CD4-positive, alpha-beta T cell treated with Interleukin-2 at 100 ng/mL for 4 hours (primary cell): Measurements from ENCODE around the gene GOLGA8A.
"Not testable (repeated sequence)": the region's sequence is repeated elsewhere in the genome, so short reads cannot be mapped to it uniquely, and the experiment has no call there.

ENCODE experiments used
- DNase-seq: peaks from one replicate; pipeline ENCODE4 v3.0.0-alpha.2; 2020; ENCODE audit warnings: low spot score

GOLGA8A gene, protein sequence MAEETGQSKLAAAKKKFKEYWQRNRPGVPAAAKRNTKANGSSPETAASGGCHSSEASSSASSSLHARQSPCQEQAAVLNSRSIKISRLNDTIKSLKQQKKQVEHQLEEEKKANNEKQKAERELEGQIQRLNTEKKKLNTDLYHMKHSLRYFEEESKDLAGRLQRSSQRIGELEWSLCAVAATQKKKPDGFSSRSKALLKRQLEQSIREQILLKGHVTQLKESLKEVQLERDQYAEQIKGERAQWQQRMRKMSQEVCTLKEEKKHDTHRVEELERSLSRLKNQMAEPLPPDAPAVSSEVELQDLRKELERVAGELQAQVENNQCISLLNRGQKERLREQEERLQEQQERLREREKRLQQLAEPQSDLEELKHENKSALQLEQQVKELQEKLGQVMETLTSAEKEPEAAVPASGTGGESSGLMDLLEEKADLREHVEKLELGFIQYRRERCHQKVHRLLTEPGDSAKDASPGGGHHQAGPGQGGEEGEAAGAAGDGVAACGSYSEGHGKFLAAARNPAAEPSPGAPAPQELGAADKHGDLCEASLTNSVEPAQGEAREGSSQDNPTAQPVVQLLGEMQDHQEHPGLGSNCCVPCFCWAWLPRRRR

DNA sequence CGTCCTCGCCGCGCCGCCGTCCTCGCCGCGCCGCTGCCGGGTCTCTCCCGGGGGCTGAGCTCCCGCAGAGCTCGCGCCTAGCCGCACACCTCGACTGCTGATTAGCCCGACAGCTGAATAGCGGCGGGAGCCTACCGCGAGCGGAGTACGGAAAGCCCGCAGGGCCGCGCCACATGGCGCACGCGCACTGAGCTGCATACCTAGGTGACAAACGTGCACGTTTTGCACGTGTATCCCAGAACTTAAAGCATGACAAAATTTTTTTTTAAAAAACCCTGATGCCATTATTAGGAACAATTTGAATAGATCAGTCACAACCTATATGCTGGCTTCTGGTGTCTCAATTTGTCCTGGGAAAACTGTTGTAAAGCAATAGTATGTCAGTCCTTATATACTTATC is at the start of gene GOLGA8A:
Gene GOLGA8A, minus strand, starts transcription at position 122 of the 400 bp plus-strand sequence. CDS start 48,117 bp downstream, outside the sequence.
- peak; percentile 88 for DNase-seq

DNA sequence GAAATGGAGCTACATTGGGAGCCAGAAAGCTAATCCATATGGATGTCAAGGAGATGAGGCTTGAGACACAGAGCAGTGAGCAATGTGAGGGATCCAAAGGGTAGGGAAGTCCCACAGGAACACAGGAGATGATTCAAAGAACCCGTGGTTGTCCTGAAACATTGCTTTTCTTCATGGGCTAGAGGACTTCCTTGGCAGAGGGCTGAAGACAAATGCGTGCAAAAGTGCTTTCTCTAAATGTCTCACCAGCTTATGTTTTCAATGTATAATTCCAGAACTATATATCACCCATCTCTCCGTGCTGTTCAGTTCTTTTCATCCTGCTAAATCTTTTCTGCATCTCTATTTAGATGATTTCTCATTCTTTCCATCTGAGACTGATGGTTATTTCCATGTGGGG is 46.0 kb upstream of the GOLGA8A start:
- DNase-seq: no peak

DNA sequence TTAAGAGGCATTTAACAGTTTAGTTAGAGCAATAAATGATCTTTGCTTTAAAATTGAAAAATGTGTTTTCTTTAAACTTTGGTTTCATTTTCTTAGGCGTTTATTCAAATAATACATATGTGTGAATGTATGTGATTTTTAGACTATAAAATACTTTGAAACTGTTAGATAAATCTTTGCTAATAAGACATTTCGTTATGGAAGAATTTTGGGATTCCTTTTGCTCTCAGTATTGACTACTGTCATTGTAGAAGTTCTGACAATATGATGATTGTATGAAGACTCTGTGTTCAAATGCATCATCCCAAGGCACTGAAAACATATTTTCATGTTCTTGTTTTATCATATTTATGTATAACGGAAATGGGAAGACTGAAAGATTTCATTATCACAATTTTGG is 43.8 kb upstream of the GOLGA8A start:
- DNase-seq: no peak

DNA sequence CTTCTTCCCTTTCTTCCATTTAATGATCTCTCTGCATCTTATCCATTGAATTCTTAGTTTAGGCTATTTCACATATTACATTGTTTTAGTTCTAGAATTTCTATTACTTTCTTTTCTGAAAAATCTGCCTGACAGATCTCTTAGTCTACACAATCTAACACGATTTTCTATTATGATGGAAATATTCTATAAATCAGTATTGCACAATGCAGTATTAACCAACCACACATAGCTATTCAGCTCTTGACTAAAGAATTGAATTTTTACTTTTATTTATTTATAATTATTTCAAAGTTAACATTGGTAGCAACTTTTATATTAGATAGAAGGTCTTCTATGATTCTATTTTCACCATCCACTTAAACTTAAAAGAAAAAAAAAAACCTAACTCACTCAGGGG is 36.2 kb upstream of the GOLGA8A start:
- DNase-seq: no peak

DNA sequence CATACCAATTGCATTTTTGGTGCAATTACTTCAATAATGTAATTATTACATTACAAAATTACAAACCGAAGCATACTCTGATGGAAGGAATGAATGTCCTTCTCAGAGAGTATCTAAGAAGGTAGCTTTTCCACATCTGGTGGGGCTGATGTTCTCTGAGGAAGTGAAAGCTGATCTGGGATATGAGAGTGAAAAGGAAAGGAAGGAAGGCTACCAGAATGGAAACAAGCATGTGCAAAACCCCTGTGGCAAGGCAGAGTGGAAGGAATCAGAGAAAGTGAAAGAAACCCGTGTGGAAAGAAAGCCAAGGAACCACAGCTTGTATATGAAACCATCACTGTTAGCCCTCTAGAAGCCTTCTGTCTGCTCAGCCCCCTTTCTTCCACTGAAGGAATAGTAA is 35.3 kb upstream of the GOLGA8A start:
- no peak for DNase-seq

DNA sequence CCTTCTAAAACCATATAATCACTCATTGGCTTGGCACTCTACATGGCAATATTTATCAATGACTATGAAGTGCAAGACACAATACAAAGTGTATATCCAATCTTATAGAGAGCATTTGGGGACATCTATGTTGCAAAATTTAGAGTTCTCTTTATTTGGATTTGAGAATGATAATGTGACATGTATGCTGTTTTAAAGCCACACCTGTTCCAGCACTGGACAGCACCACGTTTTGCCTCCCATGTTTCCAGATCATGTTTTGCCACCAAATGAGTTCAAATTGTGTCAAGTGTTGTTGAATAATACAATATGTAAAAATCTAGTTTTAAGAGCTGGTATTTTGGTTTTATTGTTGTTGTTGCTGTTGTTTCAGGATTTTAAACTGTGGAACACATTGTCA is 33.3 kb upstream of the GOLGA8A start:
- no peak for DNase-seq

DNA sequence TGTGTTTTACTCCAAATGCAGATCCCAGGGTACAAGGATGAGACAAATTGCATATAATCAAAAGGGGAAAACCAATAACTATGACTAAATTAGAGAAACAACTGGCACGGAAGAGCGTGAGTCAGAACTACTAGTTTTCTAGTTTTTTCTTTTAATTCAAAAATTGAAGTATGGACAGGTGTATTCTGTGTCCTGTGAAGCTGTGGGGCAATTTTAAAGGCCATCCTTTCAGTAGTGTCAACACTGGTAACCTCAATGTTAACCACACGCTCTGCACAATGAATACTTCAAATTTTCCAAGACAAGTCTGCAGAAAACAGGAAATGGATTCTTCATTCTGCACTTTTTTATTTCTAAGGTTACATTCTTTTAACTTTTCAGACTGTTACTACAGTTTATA is 32.5 kb upstream of the GOLGA8A start:
- DNase-seq: no peak

DNA sequence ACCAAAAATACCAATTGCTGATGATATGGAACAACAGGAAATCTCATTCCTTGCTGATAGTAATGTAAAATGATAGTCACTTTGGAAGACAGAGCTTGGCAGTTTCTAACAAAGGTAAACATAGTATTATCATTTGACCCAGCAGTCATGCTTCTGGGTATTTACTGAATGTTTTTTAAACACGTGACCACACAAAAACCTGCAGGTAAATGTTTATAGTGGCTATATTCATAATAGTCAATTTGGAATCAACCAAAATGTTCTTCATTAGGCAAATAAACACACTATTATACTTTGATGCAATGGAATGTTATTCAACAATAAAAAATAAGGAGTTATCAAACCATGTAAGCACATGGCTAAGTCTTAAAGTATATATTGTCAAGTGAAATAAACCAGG is 24.1 kb upstream of the GOLGA8A start:
- DNase-seq: no peak

DNA sequence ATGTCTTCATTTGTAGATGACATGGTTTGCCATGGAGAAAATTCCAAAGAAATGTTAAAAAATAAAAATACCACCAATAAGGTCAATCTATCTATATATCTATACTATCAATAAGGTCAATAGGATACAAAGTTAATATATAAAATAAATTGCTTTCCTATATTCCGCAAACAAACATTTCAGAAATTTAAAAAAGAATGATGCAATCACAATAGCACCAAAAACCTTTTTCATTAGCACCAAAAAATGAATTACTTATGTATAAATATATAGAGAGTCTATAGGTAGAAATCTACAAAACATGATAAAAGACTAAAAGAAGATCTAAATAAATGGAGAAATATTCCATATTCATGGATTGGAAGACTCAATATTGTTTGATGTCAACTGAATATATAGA is 22.8 kb upstream of the GOLGA8A start:
- DNase-seq: no peak

DNA sequence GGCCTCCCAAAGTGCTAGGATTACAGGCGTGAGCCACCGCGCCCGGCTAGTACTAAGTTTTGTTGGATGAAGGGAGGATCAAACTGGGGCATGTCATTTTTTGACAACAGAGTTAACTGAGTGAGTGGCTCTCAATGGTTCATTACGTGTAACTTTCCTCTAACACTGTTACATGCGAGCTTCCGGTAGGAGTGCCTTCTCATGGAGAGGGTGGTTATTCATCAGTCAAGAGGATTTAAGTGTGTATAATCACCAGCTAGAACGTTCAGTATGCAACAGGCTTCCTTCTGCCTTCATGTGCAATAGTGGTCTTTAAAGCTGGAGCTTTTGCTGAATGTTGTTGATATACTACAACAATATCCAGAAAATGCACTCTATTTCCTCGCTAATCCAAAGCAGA is 19.1 kb upstream of the GOLGA8A start:
- DNase-seq: no peak

DNA sequence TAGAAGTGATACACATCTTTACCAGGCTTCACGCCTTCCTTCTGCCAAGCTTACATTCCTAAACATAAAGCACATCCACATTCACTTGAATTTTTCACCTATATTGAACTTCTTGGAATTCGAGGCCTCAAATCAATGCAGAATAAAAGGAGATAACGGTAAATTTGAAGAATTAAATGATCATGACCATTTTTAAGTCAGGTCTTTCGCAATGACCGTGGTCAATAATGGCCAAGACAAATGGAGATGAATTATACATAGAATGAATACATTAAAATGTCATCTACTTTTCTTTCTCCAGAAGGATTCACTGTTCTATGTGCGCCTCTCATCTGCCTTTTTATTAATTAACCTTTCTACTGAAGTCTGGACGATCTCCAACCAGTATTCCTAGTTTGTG is 5.3 kb upstream of the GOLGA8A start:
- no peak for DNase-seq

DNA sequence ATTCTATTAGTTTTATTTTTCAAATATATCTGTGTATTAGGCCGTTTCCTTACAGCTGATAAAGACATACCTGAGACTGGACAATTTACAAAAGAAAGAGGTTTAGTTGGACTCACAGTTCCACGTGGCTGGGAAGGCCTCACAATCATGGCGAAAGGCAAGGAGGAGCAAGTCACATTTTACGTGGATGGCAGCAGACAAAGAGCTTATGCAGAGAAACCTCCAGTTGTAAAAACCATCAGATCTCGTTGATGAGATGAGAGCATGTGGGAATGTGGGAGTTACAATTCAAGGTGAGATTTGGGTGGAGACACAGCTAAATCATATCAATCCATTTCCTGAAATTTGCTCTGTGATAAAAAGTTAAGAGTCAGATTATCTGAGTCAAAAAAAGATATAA is 2.3 kb upstream of the GOLGA8A start:
- no peak for DNase-seq

DNA sequence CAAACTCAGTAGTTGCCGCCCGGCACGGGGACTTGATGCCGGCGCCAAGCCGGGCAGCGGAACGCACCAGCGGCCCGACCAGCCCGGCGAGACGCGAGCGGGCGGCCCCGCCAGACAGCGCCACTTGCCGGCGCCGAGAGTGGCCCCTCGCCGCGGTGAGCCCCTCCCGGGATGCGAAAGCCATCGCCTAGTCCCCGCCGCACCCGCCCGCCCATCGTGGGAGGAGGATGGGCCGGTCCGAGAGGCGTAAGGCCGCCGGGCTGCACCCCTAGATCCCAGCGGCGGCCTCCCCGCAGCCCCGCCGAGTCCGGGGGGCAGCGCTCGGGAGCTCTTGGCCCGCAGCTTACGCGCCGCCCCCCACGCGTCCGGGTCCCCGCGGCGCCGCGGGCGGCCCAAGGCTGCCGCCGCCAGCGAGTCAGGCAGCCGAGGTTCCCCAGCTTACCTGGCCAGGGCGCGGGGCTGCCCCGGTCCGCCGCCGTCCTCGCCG is 609 bp downstream of the GOLGA8A start:
- peak; percentile 44 for DNase-seq

DNA sequence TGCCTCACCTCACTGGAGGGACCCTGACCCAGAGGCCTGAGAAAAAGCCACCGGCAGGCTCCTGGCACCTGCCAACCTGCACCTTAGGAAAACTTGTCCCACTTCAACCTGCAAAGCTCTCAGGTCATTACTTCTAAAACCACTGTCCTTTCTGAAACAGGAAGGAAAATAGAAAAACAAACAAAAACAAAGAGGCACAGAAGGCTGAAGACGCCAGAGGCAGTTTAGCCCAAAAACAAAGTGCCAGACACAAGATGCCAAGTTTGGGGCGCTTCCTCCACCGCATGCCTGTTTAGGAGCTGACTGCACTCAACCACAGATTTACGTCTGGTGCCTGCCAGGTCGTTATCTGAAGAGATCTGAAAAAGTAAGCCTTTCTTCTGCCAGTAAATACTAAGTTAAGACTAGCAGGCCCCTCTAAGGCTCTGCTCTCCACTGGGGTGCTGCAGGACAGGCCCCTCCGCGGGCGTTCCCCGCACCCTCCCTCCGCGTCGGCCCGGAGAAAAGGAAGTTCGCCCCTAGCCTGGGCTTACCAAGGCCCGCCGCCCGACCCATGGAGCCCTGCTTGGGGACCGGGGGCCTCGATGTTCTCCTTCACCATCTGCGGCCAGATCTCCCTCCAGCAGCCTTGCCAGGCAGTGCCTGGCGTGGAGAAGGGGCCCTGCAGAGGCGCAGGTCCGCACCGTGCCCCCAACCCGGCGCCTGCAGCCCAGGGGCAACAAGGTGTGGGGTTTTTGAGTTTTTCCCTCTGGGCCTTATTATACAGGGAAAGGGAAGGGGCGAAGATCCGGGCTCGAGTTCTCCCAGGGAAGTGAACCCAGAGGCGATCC is 1.3 kb downstream of the GOLGA8A start:
- DNase-seq: peak; percentile 25

DNA sequence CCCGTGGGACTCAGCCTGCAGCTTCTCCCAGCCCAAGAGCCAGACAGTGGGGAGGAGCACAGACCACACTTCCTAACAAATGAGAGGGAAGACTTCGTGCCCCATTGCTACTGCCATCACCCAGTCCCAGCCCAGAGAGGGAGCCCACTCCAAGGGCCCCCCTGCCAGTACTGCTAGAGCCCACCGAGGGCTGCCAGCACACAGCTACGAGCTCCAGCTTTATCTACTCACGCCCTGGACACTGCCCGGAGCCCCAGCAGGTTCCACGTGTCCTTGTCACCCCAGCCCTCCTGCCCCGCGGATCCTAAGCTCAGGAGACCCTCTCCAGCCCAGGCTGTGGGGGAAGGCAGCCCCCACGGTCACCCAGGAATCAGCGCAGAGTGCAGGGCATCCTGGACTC is 1.9 kb downstream of the GOLGA8A start:
- no peak for DNase-seq

DNA sequence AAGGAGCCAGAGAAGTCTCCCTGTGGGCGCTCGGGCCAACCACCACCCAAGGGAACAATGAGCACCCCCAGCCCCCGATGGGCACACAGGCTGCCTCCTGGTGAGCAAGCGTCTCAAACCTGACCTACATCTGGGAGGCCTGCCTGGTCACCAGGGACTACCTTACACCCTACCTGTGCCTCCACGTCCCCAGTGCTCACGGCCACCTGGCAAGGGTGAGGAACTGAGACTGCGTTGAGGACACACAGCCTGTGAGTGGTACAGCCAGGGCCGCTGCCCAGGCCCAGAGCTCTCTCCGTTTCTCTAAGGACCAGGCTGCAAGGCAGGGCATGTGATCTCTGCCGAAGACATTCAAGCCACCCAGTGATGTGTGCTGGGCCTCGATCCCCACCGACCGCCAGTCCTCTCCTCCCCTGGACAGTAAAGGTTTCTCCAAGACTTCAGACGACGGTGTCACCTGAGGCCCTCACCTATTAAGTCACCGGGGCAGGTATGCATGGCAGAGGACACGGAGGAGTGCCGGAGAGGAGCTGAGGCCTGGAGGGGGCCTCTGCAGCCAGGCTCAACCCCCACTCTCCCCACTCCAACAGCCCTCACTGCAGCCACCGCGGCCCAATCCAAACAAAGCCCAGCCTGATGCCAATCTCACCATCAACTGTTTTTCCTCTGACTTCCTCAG is 2.8 kb downstream of the GOLGA8A start:
- no peak for DNase-seq

DNA sequence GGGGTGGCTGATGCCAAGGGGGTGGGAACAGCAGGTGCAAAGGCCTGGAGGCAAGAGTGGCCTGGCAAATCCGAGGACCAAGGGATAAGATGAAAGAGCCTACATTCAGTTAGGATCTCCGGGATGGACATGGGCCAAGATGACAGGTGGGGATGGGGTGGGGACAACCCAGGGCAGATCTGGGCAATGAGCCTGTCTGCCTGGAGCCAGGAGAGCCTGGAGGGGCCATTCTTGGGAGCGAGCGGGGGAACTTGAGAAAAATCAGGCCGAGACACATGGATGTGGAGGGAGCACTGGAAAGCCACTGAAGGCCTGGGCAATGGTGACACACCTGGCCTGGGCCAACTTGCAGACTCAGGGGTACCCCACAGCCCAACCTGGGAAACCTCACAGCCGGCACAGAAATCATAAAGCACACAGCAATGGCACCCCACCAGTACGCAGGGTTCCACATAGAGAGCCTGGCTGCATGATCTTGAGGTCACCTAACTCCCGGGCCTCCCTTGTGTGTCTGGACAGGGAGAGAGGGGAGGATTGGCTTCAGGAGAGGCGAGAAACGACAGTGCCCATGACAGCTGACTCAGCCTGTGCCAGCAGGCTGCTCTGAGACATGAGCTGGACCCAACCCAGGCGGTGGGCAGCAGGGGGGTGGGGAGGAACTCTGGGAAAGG is 3.5 kb downstream of the GOLGA8A start:
- DNase-seq: not testable (repeated sequence)

DNA sequence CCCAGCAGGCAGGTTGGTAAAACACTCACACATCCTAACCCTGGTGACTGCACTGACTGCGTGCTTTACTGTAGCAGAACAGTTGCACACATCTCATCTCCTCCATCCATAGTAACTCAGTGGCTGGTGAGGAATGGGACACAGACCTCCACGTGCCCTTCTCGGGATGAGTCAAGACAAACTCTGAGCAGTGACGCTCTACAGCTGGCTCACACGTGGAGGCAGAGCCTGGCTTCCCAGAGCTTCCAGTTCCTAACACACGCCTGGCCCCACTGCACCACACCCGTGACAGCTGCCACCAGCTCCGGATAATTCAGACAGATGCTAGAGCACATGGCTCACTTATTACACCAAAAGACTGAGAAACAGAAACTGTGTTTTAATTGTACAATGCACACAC is 7.0 kb downstream of the GOLGA8A start:
- DNase-seq: not testable (repeated sequence)

DNA sequence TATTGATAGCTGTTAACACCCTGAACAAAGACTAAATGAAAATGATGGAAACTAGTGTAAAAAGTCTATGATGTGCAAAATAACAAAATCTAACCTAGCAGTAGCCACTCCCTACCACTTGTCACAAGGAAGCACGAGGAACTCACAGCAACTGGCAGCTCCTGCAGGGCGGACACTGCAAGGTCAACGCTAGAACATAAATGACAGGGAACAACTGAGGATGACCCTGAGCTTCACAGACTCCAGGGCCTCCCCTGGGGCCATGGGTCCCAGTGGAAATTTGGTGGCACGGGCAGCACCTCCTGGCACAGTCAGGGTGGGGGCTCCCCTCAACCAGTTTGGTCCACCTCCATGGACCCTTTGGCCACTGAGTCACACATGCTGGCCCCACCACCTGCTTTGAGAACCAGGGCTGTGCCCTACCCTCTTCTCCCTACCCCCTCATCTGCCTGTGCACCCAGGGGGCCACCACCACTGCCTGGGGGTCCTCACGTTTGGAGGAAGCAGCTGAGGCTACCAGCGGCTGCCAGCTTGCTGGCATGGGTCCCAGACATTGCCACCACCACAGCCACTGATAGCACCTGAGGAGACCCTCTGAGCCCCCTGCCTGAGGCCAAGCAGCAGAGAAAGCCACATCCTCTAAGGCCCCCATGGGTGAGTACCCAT is 14.1 kb downstream of the GOLGA8A start:
- DNase-seq: not testable (repeated sequence)

DNA sequence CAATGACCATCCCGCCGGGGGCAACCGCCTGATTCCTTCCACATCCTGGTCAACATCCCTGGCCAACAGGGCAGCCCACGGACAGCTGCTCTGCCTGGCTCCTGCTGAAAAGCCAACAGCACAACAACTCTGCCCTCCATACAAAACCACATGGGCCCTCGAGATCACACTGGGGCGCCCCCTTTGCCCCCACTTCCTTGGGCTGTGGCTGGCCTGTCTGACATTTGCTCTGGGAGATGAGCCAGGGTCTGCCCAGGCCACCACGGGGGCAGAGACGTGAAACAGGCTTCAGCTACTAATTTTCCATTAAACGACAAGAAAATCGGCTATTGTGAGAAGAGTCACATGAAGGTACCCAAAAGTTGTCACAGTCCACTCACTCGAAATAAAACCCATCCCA is 16.7 kb downstream of the GOLGA8A start:
- not testable (repeated sequence) for DNase-seq

DNA sequence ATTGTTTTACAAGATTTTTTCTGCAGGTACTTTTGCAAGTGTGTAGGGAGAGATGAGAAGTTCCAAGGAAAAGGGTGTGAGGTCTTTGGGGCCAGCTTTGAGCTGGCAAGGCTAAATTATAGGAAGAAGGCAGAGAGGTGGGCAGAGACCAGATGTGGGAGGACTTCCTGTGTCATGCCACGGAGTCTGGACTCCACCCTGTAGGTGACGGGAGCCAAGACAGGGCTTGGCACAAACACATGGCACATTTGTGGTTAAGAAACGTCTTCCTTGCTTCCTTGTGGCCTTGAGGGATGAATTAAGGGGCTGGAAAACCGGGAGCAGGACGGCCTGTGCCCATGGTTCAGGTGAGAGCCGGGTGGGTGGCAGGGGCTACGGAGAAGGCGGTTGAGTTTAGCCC is 19.2 kb downstream of the GOLGA8A start:
- DNase-seq: not testable (repeated sequence)
